Astrocyte (in vitro differentiated cells and primary cell): ENCODE results near the gene BSND.

Experiments
- EZH2 ChIP-seq: IDR thresholded peaks from 2 replicates; pipeline ENCODE4 v1.6.1; 2012; ENCODE audit warnings: mild to moderate bottlenecking, low read length, inconsistent platforms; ENCODE audit not compliant: insufficient read depth
- TF ChIP-seq, protein P1 (sequence below): IDR thresholded peaks from 2 replicates; pipeline ENCODE4 v1.5.1; 2011; ENCODE audit warnings: low read depth, mild to moderate bottlenecking, inconsistent platforms, low read length, moderate library complexity; ENCODE audit not compliant: insufficient read depth

DNA sequence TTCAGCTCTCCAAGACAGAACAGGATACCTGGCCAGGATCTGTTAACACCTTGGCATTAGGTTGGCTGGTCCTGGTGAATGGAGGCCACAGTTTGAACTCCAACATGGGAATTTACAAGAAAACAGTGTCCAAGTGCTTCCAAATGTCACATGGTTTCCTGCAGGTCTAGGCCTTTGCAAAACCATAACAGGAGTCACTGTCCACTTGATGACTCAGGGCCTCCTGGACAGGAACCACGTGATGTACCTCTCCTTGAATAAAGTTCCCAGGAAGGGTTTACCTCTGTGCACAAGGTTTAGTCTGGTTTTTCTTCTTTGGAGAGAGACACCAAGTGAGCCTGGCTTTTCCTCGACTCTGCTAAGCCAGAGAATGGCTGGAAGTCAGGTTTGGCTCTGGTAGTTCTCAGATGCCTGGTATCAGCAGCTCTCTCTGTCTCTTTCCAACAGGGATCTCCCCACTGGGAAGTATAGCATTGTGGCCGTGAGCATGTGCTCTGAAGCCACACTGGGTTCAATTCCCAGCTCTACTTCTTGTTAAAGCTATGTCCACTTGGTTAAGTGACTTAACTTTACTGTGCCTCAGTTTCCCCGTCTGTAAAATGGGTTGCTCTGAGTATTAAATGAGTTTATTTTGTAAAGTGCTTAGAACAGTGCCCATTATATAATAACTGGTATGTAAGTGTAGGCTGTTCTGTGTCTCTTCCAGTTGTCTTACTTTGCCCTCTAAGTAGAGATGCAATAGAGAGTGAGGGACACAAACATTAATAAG is 45.6 kb upstream of the BSND start:
- TF ChIP-seq, protein P1, sequence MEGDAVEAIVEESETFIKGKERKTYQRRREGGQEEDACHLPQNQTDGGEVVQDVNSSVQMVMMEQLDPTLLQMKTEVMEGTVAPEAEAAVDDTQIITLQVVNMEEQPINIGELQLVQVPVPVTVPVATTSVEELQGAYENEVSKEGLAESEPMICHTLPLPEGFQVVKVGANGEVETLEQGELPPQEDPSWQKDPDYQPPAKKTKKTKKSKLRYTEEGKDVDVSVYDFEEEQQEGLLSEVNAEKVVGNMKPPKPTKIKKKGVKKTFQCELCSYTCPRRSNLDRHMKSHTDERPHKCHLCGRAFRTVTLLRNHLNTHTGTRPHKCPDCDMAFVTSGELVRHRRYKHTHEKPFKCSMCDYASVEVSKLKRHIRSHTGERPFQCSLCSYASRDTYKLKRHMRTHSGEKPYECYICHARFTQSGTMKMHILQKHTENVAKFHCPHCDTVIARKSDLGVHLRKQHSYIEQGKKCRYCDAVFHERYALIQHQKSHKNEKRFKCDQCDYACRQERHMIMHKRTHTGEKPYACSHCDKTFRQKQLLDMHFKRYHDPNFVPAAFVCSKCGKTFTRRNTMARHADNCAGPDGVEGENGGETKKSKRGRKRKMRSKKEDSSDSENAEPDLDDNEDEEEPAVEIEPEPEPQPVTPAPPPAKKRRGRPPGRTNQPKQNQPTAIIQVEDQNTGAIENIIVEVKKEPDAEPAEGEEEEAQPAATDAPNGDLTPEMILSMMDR = no peak
- no peak for TF ChIP-seq EZH2
